ENCODE results near the gene MGAT5B.
"Not testable (repeated sequence)": the region's sequence is repeated elsewhere in the genome, so short reads cannot be mapped to it uniquely, and the experiment has no call there.

Gene MGAT5B, protein sequence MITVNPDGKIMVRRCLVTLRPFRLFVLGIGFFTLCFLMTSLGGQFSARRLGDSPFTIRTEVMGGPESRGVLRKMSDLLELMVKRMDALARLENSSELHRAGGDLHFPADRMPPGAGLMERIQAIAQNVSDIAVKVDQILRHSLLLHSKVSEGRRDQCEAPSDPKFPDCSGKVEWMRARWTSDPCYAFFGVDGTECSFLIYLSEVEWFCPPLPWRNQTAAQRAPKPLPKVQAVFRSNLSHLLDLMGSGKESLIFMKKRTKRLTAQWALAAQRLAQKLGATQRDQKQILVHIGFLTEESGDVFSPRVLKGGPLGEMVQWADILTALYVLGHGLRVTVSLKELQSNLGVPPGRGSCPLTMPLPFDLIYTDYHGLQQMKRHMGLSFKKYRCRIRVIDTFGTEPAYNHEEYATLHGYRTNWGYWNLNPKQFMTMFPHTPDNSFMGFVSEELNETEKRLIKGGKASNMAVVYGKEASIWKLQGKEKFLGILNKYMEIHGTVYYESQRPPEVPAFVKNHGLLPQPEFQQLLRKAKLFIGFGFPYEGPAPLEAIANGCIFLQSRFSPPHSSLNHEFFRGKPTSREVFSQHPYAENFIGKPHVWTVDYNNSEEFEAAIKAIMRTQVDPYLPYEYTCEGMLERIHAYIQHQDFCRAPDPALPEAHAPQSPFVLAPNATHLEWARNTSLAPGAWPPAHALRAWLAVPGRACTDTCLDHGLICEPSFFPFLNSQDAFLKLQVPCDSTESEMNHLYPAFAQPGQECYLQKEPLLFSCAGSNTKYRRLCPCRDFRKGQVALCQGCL

DNA sequence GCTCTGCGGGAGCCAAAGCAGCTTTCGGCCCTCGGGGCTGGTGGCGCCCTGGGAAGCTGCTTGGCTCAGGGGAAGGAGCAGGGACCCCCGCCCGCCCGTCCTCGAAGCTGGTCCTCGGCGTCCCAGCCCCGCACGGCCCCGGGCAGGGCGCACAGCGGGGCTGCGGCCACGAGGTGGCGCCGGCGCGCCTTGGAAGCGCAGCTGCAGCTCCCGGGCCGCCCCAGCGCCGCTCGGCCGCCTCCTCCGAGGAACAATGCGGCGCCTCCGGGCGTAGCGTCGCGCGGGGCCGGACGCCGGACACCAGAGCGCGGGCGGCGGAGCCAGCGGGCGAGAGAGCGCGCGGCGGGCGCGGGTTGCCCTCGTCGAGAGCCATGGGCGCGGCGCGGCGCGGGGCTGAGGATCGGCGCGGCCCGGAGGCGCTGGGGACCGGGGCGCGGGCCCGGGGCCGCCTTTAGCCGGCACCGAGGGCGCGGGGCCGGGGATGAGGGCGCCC is at the start of gene MGAT5B:
TSS of gene MGAT5B (plus strand) at position 229 of the 493 bp plus-strand sequence. CDS start 626 bp downstream, outside the sequence.
- ATAC-seq: peak; percentile 93 to 97

DNA sequence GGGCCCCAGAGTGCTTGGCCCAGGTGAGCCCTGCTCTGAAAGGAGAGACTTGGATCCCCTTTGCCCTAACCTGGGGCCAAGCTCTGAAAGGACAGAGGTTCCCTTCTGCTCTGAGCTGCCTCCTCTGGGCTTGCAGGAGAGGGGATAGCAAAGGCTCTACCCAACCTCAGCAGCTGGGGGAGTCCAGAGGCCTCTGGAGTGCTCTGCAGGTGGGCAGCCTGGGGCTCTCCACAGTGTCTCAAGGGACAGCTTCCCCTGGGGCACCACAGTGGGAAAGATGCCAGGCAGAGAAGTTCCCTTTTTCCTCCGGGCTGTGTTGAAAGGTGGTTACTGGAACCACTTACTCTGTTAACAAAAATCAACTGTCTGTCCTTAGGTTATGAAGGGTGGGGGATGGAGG is 48.2 kb upstream of the MGAT5B start:
- no peak for ATAC-seq

DNA sequence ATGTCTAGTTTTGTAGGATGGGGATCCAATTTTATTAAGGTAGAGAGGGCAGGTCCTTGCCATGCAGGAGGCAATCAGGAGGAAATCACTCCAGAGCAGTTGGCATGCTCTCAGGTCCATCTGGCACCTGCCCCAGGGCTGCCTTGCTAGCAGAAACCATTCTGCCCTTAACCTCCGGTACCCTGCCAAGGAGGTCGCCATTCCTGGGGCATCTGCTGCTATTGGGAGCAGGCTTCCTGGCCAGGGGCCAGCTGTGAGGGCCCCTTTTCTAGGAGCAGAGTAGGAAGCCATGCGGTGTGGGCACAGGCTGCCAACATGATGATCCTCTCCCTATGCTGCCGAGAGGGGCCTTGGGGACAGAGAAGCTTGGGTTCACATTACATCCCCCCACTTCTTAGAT is 47.6 kb upstream of the MGAT5B start:
- no peak for ATAC-seq

DNA sequence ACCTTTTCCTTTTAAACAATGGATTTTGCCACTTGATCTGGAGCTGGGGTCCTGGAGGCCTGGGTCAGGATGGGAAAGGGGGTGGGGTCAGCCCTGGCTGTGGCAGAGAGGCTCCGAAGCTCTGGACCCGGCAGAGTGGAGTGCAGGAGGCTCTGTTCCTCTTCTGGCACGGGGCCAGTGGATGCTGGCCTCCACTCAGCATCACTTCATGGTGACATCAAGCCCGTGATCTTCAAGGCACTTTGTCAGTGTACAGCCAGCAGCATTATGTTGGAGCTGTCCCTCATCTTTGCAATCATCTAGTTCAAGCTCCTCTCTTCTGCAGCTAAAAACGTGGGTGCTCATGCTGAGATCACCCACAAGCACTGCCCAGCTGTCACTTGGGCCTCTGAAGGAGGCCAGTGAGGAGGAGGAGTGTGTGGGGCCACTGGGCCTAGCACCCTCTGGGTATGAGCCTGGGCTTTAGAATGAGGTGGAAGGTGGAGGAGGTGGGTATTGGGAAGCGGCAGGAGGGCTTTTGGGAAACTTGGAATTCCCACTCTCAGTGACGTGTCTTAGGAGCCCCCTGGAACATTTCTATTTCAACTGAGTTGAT is 45.9 kb upstream of the MGAT5B start:
- ATAC-seq: no peak

DNA sequence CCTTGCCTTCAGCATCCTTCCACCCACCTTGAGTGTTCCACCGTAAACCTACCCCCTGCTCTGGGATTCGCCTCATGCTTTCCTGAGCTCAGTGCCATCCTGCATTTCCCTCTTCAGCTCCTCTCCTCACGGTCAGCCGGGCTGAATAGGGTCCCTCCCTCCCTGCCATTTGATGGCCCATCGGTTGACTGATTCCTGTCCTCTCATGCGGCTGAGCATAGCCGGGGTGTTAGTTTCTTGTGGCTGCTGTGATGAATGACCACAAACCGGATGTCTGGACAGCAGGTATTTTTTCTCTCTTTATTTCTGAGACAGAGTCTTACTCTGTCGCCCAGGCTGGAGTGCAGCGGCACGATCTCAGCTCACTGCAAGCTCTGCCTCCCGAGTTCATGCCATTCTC is 44.1 kb upstream of the MGAT5B start:
- ATAC-seq: no peak

DNA sequence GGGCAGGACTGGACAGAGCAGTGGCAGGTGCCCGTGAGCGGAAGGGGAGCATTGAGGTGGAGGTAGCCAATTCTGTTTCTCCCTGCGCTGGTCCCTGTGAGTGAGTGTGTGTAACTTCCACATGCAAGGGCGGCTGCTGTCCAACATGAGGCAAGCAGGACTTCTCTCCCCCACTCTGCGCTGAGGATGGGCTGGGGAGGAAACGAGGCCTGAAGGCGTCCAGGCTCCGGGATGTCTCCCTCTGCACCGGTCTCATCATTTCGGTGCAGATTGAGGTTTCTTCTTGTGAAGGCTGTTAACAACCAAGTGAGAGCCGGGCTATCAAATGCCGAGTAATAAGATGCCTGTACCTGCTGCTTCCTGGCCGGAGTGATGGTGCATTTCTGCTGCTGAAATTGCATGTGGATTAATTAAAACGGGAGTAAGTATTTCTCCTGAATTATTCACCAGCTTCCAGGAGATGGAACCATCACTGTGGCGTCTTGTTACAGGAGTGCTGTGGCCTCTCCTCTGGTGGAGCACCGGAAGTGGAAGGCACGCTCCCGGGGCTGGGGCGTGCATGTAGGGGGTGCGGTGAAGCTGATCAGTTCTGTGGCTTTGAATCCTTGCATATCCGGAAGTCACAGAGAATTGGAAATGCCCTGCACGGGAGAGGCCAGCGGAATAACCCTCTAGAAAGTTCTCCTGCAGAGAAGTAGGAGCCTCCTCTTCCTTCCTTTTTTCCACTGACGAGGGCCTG is 41.7 kb upstream of the MGAT5B start:
- ATAC-seq: no peak

DNA sequence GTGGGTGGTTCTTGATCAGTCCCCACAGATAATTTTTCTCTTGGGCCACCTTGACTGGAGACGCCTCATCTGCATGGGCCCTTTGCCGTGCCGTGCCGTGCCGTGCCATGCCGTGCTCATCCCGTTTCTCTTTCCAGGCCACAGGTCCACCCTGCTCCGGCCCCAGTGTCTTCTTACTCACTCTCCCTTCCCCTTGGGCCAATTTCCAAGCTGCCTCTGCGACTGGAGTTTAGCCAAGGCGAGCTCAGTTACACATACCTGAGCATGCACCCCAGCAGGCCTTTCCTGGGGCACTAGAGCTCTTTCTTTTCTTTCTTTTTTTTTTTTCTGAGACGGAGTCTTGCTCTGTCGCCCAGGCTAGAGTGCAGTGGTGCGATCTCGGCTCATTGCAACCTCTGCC is 40.5 kb upstream of the MGAT5B start:
- no peak for ATAC-seq

DNA sequence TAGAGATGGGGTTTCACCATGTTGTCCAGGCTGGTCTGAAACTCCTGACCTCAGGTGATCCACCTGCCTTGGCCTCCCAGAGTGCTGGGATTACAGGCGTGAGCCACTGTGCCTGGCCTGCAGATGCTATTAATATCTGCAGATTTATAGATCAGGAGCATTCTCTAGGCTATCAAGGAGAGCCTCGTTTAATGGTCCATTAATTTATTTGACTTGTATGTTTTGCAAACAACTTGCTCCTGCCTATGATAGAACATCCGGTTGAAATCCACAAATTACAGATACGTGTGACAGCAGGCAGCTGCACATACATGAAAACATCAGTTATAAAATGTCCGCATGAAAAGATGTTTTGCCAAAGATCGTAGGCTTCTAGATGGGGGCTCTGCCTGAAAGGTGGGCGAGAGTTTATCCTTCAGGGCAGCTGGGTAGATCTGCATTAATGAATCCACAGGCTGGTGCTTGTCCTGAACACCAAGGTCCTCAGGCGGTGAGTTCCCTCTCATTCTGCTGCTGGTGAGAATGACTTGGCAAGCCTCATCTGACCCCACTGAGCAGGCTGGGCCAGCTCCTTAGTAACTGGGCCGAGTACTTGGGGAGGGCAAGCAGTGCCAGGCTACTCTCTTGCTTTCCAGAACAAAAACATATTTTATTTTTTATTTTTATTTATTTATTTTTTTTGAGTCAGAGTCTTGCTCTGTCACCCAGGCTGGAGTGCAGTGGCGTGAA is 37.1 kb upstream of the MGAT5B start:
- no peak for ATAC-seq

DNA sequence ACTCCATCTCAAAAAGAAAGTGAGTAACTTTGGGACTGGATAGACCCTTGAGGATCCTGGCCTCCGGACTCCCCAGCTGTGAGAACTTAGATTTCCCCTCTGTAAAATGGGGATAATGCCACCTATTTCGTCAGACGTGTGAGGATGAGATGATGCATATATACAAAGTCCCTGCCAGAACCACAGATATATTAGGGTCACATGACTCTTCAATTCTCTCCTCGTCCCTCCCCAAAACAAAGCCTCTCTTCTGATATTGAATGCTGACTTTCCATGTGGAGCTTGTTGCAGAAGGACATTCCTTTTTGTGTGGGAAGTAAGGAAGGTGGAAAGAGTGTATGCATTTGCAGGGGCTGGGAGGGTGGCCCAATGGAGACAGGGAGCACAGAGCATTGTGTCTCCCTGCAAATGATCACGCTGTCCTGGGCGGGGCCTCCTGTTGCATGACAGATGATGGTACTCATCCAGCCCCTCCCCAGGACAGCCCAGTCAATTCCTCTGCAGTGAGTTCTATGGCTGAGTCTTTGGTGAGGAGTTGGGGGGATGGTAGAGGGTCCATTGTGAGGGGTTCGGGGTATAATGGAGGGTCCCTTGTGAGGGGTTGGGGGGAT is 35.1 kb upstream of the MGAT5B start:
- no peak for ATAC-seq

DNA sequence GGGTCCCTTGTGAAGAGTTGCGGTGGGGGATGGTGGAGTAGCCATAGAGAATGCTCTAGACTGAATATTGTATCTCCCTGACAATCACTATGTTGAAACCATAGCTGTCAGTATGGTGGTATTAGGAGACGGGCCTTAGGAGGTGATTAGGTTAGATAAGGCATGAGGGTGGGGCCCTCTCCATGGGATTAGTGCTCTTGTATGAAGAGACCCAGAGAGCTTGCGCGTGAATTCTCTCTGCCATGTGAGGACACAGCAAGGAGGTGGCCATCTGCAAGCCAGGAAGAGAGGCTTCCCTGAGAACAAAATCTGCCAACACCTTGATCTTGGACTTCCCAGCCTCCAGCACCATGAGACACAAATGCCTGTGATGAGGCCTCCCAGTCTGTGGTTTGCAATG is 34.5 kb upstream of the MGAT5B start:
- no peak for ATAC-seq

DNA sequence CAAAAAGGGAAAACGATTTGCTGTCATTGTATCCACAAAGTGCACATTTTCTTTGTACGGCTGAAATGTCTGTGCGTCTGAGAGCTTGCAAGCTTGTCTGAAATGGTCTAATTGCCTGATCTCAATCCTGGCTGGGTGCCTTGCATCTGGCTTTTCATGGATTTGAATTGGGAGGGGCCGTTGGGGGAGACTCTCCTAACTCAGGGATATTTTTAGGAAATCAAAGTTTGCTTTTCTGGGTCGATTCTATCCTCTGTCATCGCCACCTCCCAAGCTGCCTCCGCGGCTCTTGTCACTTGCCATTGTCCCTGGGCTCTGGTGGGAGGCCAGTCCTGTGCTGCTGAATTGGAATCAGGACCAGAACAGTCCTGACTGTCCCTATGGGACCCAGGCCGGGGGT is 33.3 kb upstream of the MGAT5B start:
- ATAC-seq: no peak

DNA sequence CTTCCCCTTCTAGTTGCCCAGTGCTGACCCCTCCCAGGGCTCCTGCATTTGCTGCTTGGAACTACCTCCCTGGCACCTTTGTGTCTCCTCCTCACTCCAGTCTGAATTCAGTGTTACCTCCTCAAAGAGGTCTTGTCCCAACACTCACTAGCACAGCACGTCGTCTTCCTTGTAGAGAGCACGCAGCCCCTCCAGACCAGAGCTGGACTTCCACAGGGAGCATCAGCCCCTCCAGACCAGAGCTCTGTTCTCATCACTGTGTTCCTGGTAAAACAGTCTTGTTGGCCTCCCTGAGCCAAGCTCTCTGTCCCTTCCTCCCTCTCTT is 27.8 kb upstream of the MGAT5B start:
- ATAC-seq: no peak

DNA sequence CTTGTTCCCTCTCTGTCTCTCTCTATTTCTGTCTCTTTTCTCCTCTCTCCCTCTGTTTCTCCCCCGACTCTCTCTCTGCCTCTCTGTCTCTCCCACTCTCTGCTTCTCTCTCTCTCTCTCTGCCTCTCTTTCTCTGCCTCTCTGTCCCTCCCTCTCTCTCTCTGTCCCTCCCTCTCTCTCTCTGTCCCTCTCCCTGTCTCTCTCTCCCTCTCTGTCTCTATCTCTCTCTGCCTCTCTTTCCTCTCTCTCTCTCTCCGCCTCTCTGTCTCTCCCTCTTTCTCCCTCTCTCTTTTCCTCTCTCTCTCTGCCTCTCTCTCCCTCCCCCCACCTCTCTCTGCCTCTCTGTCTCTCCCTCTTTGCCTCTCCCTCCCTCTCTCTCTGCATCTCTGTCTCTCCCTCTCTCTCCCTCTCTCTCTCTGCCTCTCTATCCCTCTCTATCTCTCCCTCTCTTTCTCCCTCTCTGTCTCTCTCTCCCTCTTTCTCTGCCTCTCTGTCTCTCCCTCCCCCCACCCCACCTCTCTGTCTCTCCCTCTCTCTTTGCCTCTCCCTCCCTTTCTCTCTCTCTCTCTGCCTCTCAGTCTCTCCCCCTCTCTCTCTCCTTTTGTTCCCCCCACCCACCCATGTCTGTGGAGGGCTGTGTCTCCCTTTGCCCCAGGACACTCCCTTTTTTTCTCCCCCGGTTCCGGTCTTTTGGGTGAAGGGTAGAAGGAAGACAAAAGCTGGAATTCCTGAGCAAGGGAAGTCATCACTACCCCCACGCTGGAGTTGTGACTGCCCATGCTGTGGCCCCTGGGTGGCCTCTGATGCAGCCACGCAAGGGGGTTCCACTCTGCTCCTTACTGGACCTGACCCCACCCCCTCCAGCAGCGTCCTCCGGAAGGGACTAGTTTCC is 27.1 kb upstream of the MGAT5B start:
- ATAC-seq: no peak

DNA sequence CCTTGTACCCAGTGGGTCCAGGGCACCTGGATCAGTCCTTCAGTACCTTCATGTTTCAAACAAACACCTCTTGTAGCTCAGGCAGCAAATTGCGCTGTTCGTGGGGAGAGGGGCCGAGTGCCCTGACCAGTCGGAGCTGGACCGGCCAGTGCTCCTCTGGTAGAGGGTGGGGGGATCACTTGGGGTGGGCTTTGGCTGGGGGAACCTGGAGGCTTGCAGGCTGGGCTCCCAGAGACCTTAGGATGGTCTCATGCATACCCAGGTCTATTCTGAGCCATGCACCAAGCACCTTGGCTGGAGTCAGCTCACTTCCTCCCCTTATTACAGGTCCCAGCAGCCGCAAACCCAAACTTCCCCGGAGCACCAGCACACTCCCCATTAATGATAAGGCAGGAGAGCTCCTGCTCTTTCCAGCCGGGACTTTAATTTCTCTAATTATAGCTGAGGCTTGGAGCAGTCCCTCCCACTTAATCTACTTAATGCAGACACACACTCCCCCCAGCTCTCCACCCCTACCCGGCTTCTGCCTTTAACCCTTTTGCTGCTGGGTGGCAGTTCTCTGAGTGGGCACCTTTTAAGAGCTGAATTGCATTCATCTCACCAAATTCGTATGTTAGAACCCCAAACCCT is 26.3 kb upstream of the MGAT5B start:
- ATAC-seq: no peak

DNA sequence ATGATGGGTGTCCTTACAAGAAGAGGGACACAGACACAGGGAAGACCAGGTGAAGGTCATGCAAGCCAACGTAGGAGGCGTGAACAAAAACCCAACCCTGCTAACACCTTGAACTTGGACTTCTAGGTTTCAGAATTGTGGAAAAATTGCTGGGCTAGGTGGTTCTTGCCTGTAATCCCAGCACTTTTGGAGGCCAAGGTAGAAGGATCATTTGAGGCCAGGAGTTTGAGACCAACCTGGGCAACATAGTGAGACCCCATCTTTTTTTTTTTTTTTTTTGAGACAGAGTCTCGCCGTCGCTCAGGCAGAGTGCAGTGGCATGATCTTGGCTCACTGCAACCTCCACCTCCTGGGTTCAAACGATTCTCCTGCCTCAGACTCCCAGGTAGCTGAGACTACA is 25.1 kb upstream of the MGAT5B start:
- not testable (repeated sequence) for ATAC-seq

DNA sequence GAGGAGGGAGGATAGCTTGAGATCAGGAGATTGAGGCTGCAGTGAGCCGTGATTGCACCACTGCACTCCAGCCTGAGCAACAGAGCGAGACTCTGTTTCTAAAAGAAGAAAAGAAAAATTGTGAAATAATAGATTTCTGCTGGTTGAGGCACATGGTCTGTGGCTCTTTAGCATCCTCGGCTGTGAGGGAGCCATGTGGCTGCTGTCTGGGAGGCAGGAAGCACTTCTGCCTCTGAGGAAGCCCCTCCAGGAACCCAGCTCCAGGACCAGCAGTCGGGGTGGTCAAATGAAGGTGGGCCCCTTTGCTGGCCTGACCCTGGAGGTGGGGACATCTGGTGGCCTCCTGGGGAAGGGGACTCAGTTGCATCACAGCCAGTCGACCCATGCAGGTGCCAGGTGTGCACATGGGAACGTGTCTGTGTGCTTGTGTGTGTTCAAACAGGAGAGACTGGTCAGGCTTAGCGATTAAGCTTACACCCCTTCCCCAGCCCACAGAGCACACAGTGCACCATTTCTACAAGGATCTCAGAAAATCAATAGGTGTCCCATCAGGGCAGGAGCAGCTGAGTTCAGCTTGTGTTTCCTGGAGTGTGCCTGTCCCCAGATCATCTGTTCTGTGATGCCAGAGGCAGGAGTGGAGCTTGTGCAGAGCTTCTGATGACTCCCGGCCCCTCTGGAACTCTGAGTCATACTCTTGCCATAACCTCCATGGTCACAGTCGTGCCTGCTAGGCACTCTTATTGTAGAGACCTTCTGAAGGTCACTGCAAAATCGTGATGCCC is 24.3 kb upstream of the MGAT5B start:
- ATAC-seq: no peak

DNA sequence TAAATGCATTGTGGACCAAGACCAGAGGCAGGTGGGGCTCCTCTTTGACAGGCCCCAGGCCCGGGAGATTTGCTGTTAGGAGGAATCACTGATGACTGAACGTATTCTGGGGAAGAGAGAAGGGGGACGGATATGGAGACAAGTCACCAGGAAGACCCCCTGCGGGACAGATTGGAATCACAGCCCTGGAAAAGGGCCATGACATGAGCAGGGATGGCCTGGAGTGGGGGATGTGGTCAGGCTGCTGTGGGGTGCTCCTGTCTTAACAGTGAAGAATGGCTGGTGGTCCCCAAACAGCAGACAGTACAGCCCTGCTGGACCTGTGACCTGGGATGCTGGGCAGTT is 23.7 kb upstream of the MGAT5B start:
- ATAC-seq: no peak

DNA sequence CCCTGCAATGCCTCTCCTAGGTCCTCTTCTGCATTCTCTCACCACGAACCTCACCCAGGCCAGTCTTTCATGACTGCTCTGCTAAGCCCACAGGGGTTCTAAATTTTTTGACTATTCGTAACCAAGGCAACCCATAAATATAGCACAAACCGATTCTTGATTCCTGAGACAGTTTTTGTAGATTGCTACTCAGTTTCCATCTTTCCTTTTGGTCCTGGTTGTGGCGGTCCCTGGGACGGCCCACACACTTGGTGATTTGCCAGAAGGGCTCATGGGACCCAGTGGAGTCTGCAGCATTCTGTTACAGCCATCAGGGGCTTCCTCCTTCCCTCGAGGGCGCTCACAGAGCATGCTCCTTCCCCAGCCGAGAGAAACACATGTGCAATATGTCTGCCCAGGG is 23.4 kb upstream of the MGAT5B start:
- ATAC-seq: no peak

DNA sequence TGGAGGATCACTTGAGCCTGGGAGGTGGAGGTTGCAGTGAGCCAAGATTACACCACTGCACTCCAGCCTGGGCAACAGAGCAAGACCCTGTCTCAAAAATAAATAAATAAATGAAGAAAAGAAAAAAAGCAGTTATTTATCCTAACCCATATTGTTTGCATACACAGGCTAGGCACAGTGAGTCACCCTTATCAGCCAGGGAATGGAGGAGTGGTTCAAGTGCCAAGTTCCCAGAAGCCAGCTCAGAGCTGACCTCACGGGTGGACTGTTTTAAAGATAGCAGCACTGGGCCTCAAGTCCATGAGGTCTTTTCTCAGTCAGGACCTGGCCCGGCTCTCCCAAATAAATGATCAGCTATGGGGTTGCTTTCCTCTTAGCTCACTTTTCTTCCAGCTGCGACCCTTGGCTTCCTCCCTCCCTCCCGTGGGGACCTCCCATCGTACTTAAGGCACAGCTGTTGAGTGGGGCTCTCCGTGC is 22.6 kb upstream of the MGAT5B start:
- no peak for ATAC-seq

All from activated CD4-positive, CD25-positive, alpha-beta regulatory T cell treated with anti-CD3 and anti-CD28 coated beads, Interleukin-2, amount 50 U/mL, for 24 hours (primary cell).